Activated CD4-positive, alpha-beta T cell treated with anti-CD3 and anti-CD28 coated beads, Interleukin-2, amount 50 U/mL, for 4 hours (primary cell): ENCODE results near the gene TBC1D2B.
A peak's percentile ranks its signal among the peaks of the same experiment; 100 is the strongest.

Source experiments
- DNase-seq, 2 experiments: peaks; one replicate each; pipeline ENCODE4 v3.0.0-alpha.2; 2020

TBC1D2B gene

GRCh38 chr15:78077053-78077870, at the start of gene TBC1D2B:
Gene TBC1D2B, minus strand, starts transcription at chr15:78077711. Its CDS starts 59 bp downstream, at chr15:78077652.
- DNase-seq, result peak; percentile 60 to 65

- DNase-seq, result no peak
These were observed 47.8 kb upstream of the TBC1D2B start for GRCh38 chr15:78125267-78125666.

- DNase-seq, result no peak
These were observed 43.0 kb upstream of the TBC1D2B start for GRCh38 chr15:78120523-78120922.

GRCh38 chr15:78112551-78112950, 35.0 kb upstream of the TBC1D2B start:
- DNase-seq, result no peak

- no peak for DNase-seq
These were observed 34.3 kb upstream of the TBC1D2B start for GRCh38 chr15:78111788-78112187.

- DNase-seq, result no peak
These were observed 33.5 kb upstream of the TBC1D2B start for GRCh38 chr15:78110916-78111475.

GRCh38 chr15:78110096-78110495, 32.6 kb upstream of the TBC1D2B start:
- DNase-seq, result no peak

- no peak for DNase-seq
These were observed 31.6 kb upstream of the TBC1D2B start for GRCh38 chr15:78109156-78109555.

- DNase-seq, result peak; percentile 85 to 87
These were observed 31.0 kb upstream of the TBC1D2B start for GRCh38 chr15:78108300-78109084.

- no peak for DNase-seq
These were observed 30.0 kb upstream of the TBC1D2B start for GRCh38 chr15:78107471-78107870.

- no peak for DNase-seq
These were observed 28.1 kb upstream of the TBC1D2B start for GRCh38 chr15:78105476-78106241.

GRCh38 chr15:78104566-78105475, 27.3 kb upstream of the TBC1D2B start:
- DNase-seq, result no peak

GRCh38 chr15:78104119-78104479, 26.6 kb upstream of the TBC1D2B start:
- no peak for DNase-seq

- DNase-seq, result peak; percentile 19 to 24
These were observed 26.1 kb upstream of the TBC1D2B start for GRCh38 chr15:78103406-78104118.

- DNase-seq, result no peak
These were observed 25.2 kb upstream of the TBC1D2B start for GRCh38 chr15:78102741-78103140.

- no peak for DNase-seq
These were observed 24.7 kb upstream of the TBC1D2B start for GRCh38 chr15:78102211-78102610.

GRCh38 chr15:78101423-78102105, 24.1 kb upstream of the TBC1D2B start:
- DNase-seq, result no peak

GRCh38 chr15:78100886-78101285, 23.4 kb upstream of the TBC1D2B start:
- no peak for DNase-seq

GRCh38 chr15:78098131-78098755, 20.7 kb upstream of the TBC1D2B start:
- no peak for DNase-seq

- DNase-seq, result no peak
These were observed 20.2 kb upstream of the TBC1D2B start for GRCh38 chr15:78097667-78098066.
